ENCODE results near the gene DTNB.
"Not testable (repeated sequence)": the region's sequence is repeated elsewhere in the genome, so short reads cannot be mapped to it uniquely, and the experiment has no call there.

Gene DTNB

DNA sequence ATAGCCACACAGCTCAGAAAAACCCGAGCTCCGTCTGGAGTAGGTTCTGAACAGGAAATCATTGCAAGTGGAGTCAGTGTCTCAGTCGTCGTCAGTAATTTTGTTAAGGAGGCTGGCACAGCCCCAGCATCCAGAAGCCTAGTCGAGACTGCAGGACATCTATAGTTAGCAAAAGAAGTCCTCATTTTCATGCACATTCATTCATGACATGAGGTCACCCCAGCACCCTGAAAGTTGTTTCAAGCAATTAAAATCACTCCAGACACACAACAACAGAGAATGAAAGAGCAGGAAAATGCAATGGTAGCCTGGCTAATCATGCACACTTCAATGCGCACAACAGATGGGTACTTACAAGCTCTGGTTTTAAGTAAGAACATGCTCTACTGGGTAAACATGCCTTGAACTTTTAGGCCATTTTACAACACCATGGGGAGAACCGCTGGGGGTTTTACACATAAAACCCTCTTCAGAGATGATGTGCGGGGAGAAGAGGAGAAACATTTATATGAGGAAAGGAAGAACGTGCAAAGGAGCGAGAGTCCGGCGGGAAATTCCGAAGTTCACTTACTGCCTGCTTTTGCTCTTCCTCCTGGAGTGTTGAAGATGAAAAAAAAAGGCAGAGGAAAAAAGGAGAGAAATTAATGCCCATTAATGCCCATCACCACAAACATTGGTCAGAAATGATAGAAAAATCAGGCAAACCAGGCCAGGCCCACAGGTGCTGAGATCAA lies 254.3 kb downstream of the DTNB start:
- DNase-seq (ENCODE audit: low spot score), result no peak

DNA sequence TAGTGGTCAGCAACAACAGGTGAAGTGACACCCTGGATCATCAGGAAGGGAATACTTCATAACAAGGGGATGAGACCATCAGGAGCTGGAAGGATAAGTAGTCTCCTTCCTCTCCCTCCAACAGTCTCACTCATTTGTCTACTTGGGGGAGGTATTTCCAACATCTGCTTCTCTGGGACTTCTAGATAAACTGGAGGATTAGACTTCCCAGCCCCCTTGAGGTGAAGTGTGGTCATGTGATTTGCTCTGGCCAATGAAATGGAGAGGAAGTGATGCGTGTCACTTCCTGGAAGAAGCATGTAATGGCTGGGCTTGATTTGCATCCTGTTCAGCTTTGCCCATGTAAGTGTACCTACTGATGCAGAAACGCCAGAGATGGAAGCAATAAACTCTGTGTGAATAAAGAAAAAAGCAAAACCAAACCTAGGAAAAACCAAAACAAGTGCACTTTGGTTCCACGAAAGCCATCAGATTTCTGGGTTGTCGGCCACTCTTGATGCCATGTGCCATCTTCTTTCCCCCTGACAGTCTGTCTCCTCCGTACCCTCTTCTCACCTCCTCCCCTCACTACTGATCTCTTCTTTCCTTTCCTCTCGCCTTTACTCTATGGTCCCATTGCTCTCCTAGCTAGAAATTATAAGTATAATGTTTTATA lies 255.5 kb downstream of the DTNB start:
- DNase-seq (ENCODE audit: low spot score), result no peak

DNA sequence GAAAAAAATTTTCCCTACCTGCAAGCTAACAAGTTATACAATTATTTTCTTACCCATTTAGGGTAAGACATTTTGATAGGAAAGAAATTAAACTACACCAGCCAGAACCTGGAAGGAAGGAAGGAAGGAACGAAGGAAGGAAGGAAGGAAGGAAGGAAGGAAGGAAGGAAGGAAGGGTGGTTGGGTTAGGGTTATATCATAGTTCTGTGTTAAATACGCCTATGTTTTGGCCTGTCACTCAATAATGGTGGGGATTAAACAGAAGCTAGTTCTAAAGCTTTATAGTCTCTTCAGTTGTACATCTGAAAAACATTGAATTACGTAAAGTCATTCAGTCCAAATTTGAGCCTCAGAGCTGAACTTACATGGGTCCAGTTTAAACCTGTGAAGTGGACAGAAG lies 256.7 kb downstream of the DTNB start:
- no peak for DNase-seq (ENCODE audit: low spot score)

DNA sequence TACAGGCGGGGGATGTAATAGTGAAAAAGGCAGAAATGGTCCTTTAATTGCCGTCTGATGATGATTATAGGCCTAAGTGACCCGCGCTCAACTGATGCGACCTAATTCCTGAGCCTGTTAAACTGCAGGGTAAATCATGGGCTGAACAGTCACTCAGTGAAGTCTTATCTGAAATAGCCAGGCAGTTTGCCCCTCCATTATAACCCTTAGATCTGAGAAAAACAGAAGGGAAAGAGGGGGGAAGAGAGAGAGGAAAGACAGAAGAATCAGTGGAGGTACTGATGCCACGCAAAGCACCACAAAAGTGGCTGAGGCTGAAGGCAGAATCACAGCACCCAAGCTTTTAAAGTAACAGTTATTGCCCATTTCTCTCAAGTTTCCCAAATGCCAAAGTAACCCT lies 258.6 kb downstream of the DTNB start:
- DNase-seq (ENCODE audit: low spot score), result no peak

DNA sequence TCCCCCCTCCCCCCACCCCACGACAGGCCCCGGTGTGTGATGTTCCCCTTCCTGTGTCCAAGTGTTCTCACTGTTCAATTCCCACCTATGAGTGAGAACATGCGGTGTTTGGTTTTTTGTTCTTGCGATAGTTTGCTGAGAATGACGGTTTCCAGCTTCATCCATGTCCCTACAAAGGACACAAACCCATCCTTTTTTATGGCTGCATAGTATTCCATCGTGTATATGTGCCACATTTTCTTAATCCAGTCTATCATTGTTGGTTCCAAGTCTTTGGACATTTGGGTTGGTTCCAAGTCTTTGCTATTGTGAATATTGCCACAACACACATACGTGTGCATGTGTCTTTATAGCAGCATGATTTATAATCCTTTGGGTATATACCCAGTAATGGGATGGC lies 260.0 kb downstream of the DTNB start:
- DNase-seq (ENCODE audit: low spot score), result not testable (repeated sequence)

DNA sequence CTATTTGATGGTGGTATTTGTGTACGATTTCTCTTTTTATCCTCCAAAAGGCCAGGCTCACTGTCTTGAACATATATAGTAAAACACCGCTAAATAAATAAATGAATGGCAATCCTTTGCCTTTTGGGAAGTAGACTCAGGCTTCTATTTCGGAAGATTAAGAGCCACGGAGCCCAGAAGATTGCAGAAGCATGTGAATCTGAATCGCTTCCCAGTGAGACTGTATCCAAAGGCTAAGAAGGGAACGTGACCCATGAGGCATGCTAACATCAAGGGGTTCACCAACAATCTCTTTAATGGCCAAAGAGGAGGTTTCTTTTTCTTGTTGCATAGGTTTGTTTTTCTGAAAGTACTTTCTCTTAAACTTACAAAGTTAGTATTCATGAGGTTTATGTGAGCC lies 261.6 kb downstream of the DTNB start:
- DNase-seq (ENCODE audit: low spot score), result no peak

DNA sequence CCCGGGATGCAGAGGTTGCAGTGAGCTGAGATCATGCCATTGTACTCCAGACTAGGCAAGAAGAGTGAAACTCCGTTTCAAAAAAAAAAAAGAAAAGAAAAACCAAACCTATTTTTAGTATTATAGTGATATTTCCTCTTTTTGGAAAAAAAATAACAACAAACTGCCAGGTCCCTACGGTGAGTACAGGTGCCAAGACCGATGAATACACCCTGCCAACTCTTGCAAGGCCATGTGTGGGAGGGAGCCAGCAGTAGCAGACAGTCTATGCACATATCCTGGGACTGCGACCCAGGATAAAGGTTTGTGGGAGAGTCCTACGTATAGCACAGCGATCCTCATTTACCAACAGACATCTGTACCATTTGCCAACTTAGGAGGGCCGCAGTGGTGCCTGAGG lies 262.1 kb downstream of the DTNB start:
- no peak for DNase-seq (ENCODE audit: low spot score)

DNA sequence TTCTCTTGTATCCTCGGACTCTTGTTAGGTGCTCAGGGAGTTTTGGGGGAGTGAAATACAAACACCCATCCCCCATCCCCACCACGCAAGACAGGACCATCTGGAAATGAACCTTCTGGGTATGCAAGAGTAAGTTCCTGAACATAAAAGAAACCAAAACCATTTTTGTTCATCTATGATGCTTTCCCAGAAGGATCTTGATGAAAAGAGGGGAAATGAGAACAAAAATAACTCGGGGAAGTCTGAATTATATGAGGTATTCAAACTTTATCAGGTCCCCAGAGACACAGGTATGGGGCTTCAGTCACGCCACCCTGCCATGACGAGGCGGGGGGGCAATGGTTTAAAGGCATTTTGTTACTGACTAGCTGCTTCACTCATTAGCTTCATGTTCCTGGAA lies 263.0 kb downstream of the DTNB start:
- no peak for DNase-seq (ENCODE audit: low spot score)

DNA sequence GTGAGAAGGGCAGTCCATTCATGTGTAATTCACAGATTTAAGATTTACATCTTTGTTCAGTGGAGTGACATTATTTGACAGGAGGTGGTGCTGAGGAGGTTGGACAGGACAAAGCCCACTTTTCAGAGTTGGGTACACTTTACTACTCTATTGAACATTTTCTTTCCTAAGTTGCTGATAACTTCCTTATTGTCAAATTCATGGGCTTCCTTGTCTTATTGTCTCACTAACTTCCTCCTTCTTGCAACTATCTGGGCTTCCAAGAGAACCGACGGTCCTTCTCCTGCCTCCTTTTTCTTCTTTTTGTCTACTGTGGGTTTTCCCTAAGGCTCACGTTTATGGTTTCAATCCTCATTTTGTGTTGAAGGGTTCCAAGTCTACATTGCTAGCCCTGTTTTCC lies 263.9 kb downstream of the DTNB start:
- DNase-seq (ENCODE audit: low spot score), result no peak

DNA sequence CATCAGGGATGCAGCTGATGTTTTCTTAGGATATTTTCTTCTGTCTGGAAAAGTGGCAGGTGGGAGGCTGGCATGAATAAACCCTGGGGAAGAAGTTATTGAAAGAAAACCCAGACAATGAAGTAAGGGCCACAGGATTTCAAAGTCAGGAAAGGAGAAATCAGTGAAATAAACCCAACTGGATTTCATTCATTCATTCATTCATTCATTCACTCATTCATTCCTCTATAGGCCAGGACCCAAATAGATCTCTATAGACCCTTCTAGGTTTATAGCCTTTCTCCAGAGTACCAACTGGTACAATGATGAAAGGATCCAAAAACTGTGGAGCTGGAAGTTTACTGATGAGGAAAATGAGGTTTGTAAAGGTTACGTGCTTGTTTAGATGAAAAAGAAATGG lies 264.3 kb downstream of the DTNB start:
- no peak for DNase-seq (ENCODE audit: low spot score)

DNA sequence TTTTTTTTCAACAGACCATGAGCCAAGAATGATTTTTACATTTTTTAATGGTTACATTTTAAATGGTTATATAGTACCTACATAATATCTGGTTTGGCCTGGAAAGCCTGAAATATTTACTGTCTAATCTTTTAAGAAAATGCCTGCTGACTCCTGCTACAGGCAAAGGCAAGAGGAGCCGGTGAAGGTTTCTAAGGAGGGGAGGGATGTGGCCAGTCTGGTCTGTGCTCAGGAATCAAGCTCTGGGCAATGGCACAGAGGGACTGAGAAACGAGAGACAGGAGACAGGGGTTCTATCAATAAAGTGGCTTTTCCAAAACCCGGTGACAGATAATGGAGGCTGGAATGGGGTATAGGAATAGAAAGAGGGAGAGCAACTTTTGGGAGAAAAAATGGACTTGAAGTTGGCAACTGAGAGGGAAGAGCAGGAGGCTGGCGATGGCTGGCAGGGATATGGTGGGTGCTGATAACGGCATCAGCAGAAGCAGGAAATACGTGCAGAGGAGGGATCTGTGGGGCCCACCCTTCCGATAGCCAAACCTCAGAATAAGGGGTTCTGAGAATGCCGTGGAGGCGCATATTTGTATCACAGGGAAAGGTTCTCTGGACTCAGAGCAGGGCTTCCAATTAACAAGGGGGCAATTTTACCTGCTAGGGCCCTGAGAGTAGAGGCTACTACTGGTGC lies 267.6 kb downstream of the DTNB start:
- no peak for DNase-seq (ENCODE audit: low spot score)

DNA sequence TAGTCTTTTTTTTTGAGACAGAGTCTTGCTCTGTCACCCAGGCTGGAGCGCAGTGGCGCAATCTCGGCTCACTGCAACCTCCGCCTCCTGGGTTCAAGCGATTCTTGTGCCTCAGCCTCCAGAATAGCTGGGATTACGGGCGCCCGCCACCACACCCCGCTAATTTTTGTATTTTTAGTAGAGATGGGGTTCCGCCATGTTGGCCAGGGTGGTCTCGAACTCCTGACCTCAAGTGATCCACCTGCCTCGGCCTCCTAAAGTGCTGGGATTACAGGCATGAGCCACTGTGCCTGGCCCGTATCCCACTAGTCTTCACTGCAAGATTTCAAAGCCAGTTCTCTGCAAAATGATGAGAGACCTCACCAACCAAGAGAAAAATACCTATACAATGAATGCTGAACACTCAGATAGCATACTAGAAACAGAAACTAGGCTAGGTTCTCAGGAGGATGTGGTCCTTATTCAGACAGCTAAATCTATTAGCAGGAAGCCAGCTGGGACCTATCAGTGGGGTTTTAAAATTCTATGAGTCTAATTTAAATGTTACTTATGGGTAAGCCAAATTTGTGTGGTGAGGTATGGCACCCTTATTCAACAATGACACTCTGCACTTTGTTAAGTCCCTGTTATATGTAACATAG lies 270.1 kb downstream of the DTNB start:
- not testable (repeated sequence) for DNase-seq (ENCODE audit: low spot score)

DNA sequence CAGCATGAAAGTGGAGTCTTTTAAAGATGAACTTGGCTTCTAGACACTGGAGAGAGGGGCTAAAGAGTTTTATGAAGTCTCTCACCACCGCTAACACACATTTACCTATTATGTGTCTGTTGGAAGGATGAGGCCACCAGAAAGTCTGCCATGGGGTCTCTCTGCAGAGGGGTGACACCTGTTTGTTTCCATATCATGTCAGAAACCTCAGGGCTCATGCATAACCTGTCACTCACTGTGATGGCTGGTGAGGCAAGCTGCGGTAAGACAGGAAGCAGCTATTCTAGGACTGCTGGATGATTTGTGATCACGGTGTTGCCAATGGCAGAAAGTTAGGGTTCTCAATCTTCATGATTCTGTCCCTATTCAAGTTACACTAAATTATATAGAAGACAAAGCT lies 270.9 kb downstream of the DTNB start:
- DNase-seq (ENCODE audit: low spot score), result no peak

DNA sequence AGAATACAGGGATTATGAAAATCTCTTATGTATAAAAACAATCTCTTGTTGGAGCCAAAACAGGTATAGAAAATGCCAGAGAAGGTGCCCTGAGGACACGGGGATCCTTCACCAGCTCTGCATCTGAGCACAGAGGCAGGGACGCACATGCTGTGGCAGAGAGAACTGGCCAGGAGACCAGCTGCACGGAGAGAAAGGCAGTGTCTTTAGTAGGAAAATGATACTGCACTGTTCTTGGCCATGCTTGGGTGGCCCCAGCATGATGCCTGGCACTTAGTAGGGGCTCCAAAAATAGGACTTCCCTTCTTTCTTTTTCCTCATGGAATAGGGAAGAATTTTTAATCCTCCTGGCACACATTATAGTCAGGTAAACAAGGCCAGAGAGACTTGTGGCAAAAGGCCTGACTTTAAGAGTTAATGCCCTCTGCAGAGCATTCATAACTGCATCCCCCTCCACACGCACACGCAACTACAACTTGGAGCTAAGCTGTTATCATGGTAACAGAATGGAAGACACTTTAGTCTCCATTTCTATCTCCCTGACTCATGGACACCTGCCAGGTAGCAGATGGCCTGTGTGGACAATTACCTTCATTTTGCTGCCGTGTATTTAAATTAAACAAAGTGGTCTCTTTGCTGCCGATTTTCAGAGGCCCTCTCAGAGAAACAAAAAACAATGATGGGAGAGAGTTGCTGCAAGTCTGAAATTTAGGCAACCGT lies 271.9 kb downstream of the DTNB start:
- peak; percentile 47 for DNase-seq (ENCODE audit: low spot score)

DNA sequence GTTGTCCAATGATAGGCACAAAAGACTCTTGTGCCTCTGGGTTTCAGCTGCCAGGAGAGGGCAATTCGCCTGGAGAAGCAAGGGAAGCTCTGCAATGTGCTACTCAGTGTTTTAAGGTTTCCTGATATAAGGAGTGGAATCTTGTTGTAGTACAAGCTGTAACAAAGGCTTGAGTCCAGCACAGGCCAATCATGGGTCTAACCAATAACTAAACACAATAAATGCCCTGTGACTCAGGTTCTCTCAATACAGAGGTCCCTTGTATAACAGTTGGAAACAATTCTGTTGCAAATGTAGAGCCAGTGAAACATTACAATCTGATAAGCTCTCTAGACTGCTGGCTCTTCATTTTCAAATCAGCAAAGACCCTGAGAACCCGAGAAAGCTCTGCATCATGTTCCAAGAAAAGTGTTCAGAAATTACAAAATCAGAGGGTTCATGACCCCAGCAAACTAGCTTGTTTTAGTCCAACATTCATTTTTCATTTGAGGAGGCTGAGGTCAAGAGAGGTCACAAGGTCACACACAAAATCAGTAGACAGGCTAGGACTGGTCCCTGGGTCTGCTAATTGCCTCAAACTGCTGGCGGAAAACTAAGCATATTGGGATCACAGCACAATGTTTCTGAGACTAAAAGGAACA lies 272.7 kb downstream of the DTNB start:
- no peak for DNase-seq (ENCODE audit: low spot score)

DNA sequence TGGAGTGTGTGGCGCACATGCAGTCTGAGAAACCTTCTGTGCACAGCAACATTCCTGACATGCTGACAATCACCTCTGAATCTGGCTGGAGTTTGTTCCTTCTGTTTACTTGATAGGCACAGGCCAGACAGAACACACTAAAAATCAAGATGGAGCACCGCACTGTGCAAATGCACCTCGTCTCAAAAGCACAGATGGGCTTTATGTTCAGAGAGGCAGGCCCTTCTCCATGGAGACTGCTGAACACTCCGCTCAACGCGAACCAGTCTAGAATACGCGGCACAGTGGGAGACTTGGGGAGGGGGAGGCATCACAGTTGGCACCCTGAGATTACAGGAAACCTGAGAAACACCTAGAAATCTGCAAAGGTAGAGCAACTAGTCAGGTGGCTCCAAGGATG lies 273.2 kb downstream of the DTNB start:
- DNase-seq (ENCODE audit: low spot score), result no peak

DNA sequence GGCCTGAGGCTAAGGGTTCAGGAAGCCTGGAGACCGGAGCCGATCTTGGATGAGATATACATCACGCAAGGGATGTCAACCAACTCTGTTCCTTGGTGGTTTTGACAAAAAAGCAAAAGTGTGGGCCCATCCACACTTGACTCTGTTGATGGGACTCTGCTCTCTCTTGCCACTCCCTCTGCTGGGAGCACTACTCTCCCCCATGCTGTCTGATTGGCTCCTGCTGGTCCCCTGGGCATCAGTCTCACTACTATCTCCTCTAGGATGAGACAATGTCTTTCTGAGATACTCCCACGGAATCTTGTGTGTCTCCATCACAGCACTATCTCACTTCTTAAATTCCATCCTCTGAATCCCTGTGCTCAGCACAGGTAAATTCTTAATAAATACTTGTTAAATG lies 274.8 kb downstream of the DTNB start:
- no peak for DNase-seq (ENCODE audit: low spot score)

DNA sequence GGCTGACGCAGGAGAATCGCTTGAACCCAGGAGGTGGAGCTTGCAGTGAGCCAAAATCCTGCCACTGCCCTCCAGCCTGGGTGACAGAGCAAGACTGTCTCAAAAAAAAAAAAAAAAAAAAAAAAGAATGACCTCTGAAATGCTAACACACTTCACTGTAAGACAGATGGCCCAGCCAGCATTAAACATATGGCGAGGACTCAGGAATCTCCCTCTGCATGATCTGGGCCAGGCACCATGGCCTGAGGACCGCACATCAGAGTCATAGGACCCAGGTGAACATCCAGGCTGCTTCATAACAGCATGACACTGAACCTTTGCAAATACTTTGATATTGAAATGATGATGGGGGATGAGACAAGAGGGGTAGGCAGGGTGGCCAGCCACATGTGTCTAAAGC lies 275.6 kb downstream of the DTNB start:
- DNase-seq (ENCODE audit: low spot score), result no peak

DNA sequence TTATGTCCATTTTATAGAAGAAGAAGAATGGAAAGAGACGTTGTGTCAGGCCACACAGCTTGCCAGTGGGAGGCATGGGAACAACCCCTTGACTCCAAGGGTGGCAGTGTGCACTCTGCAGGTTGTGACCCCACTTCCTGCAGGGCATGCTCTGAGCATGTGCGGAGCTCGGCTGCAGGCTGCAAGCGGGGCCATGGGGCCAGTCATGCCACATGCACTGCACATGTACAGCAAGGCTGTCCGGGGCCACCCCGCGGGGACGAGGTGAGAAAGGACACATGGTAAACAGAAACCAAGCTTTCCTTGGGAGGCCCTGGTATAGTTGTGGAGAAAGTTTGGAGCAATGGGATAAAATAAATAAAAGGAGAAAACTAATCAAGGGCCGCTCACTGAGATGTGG lies 284.2 kb downstream of the DTNB start:
- DNase-seq (ENCODE audit: low spot score), result no peak

DNA sequence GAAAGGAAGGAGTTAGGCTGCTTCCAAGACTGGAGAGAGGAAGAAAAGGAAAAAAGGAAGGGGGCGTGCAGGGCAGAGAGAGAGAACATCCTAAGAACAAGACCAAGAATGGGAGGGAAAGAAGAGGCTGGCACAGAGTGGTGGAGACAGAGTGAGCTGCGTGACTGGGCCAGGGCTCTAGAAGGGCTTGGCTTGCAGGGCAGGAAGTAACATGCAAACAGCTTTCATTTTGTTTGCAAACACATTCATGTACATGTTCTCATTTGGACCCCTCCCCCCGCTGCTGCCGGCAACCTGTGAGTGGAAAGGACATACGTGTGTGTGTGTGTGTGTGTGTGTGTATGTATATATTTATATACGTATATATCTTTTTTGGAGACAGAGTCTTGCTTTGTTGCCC lies 284.9 kb downstream of the DTNB start:
- no peak for DNase-seq (ENCODE audit: low spot score)

DNA sequence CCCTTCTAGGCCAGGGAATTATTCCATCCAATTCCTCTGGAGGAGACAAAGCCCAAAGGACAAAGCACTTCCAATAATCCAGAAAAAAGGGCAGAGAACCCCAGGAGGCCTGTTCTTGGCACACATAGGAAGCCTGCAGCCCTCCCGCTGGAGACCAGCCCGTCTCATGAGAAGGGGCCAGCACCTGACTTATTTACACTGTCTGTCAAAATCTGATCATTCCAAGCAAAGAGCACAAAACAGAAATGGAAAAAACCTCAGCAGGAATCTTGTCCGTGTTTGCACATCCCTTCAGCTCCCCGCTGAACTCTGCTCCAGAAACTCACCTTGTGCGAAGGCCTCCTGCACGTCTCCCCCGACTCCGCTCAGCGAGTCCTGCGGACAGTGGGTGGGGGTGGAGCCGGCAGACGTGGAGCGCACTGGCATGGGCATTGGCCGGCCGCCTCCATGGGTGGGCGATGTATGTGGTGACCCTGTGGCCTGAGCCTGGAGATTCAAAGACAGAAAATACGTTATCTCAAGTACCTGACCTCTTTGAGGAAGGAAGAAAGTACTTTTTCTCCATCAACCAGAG lies 285.4 kb downstream of the DTNB start:
- no peak for DNase-seq (ENCODE audit: low spot score)

Data from D341Med (cell line).